NCI-H146 (cell line): ENCODE data around the gene BTBD9.
A peak's percentile ranks its signal among the peaks of the same experiment; 100 is the strongest.

Experiments used
- DNase-seq: peaks from one replicate; lab custom pipeline; 2025; lab: John Stamatoyannopoulos, UW

BTBD9 gene

DNA sequence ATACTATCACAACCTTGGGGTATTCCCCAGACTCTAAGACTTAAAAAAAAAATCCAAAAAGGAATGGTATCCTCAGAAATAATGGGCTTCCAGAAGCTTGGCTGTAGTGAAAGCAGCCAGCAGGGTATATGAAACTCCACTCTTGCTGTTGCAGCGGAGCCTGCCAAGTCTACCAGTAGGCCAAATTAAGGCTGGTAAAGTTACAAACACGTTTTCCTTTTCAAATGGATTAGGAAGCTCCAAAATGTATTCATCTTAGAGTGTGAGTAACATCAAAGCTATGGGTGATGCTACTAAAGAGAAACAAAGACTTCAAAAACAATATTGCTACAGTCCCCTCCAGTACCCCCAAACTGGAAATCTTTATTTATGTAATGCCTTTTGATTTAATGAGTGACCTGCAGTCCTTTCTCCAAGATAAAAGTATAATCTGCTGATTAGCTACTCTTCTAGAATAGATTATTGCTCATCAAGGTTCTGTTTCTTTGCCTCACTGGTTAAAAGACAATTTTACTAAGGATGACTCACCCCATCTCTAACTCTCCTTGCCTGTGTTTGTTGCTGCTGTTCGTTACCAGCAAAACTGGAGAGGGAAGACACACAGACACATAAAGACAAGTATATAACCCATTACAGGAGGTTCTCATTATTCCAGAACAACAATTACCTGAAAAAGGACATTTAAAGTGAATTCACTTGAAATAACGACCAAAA lies 84.9 kb downstream of the BTBD9 start:
- no peak for DNase-seq

GRCh38 chr6:38554014-38554413 lies 85.7 kb downstream of the BTBD9 start:
- DNase-seq, result no peak

GRCh38 chr6:38552121-38552520 lies 87.6 kb downstream of the BTBD9 start:
- DNase-seq, result no peak

- no peak for DNase-seq
These were observed 89.9 kb downstream of the BTBD9 start for GRCh38 chr6:38549795-38550194.

- DNase-seq, result no peak
These were observed 90.5 kb downstream of the BTBD9 start for GRCh38 chr6:38549180-38549579.

DNA sequence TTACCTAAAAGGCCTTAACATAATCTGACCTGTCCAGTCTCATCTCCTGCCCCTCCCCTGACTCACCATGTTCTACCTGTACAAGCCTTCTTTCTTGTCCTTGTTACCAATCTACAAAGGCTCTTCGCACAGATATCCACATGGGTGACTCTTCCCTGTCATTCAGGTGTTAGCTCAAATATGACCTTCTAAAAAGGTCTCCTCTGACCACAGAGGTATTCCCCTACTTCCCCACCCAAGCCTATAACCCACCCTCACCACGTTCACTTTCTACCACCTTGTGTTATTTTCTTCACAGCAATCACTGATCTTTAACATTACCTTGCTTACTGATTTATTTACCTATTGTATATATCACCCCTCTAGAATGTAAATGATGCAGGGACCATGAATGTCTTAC lies 96.7 kb downstream of the BTBD9 start:
- DNase-seq, result no peak

DNA sequence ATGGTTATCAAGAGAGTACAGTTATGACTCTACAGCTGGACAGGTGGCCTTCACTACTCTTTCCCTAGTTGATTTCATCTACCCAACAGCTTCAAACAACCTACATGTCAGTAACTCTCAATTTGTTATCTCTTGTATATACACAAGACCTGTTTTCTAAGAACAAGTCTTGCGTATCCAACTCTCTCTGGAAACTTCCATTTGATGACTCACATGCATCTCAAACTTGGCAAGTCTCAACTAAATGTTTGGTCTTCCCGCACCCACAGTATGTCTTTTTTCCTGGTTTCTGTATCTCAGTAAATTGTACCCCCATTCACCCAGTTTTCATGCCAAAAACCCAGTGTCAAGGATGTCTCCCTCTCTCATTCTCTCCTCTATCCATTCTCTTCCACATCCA lies 97.7 kb downstream of the BTBD9 start:
- DNase-seq, result no peak

DNA sequence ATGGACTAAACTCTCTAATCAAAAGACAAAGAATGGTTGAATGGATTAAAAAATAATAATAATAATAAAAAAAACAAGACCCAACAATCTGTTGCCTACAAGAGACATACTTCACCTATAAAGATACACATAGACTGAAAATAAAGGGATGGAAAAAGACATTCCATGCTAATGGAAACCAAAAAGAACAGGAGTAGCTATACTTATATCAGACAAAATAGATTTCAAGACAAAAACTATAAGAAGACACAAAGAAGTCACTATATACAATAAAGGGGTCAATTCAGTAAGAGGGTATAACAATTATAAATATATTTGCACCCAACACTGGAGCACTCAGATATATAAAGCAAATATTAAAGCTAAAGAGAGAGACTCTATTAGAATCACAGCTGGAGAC lies 106.7 kb downstream of the BTBD9 start:
- DNase-seq, result no peak

DNA sequence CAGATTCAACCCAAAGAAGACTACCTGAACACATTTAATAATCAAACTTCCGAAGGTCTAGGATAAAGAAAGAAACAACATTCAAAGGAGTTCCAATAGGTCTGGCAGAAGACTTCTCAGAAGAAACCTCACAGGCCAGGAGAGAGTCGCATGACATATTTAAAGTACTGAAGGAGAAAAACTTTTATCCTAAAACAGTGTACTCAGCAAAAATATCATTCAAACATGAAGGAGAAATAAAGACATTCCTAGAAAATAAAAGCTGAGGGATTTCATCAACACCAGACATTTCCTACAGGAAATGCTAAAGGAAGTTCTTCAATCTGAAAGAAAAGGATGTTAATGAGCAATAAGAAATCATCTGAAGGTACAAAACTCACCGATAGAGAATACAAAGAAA lies 108.6 kb downstream of the BTBD9 start:
- no peak for DNase-seq

DNA sequence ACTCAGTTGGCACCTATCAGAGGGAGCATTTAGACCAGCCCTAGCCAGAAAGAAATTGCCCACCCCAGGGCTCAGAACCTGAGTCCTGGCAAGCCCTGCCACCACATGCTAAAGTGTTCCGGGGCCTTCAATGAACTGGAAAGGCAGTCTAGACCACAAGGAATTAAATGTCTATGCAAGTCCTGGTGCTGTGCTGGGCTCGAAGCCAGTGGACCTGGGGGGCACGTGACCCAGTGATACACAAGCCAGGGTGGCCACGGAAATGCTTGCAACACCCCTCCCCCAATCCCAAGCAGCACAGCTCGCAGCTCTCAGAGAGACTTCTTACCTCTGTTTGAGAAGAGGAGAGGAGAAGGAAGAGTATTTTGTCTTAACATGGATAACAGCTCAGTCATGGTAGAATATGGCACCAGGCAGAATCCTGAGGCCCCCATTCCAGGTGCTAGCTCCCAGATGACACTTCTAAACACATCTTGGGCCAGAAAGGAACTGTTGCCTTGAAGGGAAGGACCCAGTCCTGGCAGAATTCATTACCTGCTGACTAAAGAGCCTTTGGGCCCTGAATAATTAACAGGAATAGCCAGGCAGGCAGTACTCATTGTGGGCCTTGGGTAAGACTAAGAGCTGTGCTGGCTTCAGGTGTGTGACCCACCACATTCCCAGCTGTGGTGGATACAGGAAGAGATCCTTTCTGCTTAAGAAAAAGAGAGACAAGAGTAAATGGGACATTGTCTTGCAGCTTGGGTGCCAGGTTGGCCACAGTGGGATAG lies 111.3 kb downstream of the BTBD9 start:
- no peak for DNase-seq

DNA sequence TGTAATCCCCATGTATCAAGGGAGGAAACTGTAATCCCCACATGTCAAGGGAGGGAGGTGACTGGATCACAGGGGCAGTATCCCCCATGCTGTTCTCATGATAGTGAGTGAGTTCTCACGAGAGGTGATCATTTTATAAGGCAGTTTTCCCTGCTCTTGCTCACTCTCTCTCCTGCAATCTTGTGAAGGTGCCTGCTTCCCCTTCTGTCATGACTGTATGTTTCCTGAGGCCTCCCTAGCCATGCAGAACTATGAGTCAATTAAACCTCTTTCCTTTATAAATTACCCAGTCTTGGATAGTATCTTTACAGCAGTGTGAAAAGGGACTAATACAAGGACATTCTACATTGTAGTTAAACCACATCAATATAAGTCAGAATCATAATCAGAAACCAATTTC lies 112.4 kb downstream of the BTBD9 start:
- DNase-seq, result no peak

- no peak for DNase-seq
These were observed 113.8 kb downstream of the BTBD9 start for GRCh38 chr6:38525888-38526287.

DNA sequence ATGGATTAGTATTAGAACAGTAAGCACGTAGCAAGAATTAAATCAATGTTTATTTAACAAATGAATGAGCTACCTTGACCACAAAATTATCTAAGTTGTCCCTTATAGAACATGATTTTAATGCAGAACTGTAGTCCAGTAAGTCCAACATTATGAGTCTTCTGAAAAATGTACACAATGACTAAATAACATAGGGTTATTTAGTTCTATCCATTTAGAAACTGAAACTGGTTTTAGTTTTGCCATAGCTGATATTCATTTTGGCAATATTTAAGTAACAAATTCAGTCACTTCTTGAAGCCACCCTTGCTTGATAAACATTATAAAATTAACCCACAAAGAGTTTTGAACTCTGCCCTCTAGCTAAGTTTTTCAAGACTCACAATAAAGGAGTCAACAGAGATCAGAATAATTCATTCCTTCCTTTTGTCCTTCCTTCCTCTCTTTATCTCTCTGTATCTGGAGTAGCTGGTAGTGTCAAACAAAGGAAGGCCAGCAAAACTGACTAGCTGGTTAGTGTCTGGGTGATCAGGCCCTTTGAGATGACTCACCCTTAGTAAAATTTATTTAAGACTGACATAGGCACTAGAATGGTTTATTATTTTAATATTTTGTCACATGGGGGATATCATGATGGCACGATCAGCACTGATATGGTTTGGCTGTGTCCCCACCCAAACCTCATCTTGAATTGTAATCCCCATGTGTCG lies 115.1 kb downstream of the BTBD9 start:
- no peak for DNase-seq

- no peak for DNase-seq
These were observed 117.4 kb downstream of the BTBD9 start for GRCh38 chr6:38522322-38522721.

- no peak for DNase-seq
These were observed 121.0 kb downstream of the BTBD9 start for GRCh38 chr6:38518511-38519304.

GRCh38 chr6:38517005-38517404 lies 122.7 kb downstream of the BTBD9 start:
- DNase-seq, result no peak

DNA sequence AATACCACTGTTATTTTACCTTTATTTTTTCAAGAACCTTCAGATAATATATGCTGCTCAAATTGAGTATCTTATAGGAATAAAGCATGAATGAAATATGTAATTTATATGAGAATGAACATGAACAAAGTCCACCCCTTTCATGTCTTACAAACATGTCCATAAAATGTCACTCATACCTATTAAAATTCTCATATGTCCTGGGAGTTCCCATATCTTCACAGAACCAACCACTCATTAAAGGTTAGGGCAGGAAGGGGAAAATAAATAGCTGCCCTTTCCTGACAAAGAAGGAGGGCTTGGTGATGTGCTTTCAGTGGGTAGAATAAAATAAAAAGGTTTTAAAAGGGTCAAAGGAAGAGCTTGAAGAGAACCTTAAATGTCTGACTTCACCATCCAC lies 125.3 kb downstream of the BTBD9 start:
- DNase-seq, result no peak

DNA sequence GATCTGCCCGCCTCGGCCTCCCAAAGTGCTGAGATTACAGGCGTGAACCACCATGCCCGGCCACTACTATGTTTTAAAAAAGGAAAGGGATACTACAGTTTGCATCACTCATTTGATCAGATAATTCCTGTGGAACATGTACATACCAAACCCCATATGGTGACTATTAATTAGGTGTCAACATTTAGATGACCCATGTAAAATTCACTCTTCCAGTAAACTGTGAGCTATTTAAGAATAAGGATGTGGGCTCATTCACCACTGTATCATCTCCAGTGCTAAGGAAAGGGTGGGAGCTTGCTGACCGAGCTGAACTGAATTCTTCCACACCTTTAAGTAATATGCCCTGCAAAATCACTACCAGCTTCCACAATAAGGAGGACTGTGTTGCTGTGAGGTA lies 127.5 kb downstream of the BTBD9 start:
- no peak for DNase-seq

- no peak for DNase-seq
These were observed 129.5 kb downstream of the BTBD9 start for GRCh38 chr6:38510205-38510604.

DNA sequence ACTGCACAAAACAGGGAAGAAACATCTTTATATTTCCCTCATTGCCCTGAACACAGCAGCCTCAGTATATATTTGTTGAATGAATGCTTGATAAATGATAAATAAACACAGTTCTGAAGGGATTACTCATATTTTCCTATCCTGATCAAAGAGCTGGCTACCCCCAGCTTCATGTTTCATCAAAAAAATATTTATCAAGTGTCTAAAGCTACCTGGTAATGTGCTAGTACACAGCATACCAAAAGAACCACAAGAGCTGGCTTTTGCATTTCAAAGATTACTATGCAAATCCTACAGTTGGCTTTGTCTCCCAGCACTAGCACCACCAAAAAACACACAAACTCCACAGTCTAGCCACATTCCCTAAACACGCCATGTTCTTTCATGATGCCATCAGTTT lies 130.0 kb downstream of the BTBD9 start:
- DNase-seq, result no peak

DNA sequence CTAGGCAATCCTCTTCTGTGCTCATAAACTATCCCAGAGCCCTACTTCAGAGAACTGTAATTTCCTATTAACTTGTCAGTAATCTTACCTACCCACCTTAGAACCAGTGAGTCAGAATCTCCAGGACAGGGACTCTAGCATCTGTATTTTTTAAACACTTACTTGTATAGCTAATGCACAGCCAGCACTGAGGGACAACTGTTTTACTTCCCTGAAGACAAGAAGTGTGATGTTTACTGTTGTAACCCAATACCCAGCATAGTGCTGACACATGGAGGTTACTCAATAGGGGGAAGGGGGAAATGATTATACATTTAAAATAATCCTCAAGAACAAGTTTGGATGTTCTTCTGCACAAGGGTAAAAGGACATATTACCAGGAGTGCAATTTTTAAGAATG lies 130.8 kb downstream of the BTBD9 start:
- DNase-seq, result peak; percentile 65

GRCh38 chr6:38508286-38508685 lies 131.4 kb downstream of the BTBD9 start:
- no peak for DNase-seq
